GM19372 (cell line): ENCODE data around the gene RGS16.
"Not testable (repeated sequence)": the region's sequence is repeated elsewhere in the genome, so short reads cannot be mapped to it uniquely, and the experiment has no call there.

ENCODE experiments used
- ATAC-seq: cut with Tn5 transposase; IDR thresholded peaks from one replicate; pipeline ENCODE4 v1.9.1; 2021; ENCODE audit warnings: mild to moderate bottlenecking, low read depth, moderate library complexity; ENCODE audit not compliant: unreplicated experiment

The RGS16 gene, protein sequence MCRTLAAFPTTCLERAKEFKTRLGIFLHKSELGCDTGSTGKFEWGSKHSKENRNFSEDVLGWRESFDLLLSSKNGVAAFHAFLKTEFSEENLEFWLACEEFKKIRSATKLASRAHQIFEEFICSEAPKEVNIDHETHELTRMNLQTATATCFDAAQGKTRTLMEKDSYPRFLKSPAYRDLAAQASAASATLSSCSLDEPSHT

DNA sequence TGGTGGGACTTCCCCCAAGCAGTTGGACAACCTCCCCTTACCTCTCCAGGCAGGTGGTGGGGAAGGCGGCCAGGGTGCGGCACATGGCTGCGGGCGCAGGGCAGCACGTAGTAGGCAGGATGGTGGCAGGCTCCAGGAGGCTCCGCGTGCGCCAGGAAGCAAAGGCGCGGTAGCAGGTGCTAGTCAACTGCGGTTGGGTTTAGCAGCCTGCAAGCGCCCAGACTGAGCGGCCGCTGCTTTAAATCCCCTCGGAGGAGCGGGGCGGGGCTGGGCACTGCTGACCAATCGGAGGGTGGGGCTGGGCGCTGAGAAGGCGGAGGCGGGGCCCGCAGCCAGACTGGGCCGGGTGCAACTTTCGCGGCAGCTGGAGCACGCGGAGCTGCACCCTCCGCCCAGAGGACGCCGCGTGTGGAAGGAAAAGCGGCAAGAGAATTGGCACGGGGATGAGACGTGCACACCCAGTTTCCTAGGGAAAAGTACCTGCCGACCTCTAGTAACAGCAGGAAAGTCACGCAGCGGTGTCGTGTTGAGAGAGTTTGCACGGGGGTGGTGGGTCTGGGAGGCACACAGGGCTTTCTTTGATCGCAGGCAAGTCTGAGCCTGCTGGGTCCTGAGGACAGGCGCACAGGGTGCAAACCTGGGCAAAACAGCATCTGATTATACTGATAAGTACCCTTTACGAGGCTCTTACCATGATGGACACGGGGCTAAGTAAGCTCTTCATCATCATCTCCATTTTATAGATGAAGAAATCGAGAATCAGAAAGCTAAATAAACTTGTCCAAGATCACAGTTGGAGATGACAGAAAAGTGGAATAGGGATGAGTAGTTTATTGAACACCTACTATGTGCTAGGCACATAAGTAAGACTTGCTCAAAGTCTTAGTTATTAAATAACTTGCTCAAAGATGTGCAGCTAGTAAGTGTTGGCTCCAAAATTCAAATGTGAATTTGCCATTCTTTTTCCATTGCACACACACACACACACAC, at the start of gene RGS16:
TSS of gene RGS16 (minus strand) at position 215 of the 990 bp plus-strand sequence. CDS start at position 85, 130 bp downstream.
- peak; percentile 89 for ATAC-seq

DNA sequence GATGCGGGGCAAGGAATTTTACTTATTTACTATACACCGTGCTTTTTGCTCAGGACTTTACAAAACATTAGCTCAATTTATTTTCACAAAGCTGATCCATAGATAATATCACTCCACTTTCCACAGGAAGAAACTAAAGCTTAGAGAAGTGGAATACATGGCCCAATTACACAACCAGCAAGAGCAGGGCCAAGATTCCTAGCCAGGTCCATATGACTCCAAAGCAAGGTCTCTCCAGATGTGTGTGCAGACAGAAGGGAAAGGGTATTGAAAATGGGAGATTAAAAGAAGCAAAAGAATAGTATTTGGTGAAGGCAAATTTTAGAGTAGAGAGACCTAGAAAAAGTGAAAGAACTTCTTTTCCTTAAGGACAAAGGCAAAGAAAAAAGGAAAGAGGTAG, 49.8 kb upstream of the RGS16 start:
- no peak for ATAC-seq

DNA sequence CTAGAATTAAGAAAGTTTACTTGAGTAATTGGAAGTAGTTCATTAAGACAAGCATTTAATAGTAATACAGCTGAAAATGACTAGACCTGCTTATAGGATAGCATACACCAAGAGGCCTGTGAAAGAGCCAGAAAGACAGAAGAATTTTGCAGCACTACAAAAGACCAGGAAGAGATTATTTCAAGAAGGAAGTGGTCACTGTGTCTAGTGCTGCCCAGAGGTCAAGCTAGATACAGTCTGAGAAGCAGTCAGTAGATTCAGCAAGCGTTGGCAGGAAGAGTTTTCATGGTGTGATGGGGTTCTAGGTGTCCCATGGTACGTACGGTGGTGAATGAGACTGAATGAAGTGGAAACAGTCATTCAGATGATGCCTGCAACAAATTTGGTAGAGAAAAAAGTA, 48.7 kb upstream of the RGS16 start:
- ATAC-seq = no peak

DNA sequence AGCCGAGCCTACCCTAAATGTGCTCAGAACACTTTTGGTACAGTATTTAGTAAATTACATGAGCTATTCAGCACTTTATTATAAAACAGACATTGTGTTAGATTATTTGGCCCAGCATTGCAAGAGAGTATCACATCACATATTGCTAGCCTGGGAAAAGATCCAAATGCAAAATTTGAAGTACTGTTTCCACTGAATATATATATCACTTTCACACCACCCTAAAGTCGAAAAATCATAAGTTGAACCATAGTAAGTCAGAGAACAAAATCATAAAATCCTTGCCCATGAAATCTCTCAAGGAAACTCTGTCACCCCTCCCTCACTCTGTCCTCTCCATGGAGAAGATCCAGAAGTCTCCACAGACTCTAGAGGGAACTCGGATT, 47.1 kb upstream of the RGS16 start:
- no peak for ATAC-seq

DNA sequence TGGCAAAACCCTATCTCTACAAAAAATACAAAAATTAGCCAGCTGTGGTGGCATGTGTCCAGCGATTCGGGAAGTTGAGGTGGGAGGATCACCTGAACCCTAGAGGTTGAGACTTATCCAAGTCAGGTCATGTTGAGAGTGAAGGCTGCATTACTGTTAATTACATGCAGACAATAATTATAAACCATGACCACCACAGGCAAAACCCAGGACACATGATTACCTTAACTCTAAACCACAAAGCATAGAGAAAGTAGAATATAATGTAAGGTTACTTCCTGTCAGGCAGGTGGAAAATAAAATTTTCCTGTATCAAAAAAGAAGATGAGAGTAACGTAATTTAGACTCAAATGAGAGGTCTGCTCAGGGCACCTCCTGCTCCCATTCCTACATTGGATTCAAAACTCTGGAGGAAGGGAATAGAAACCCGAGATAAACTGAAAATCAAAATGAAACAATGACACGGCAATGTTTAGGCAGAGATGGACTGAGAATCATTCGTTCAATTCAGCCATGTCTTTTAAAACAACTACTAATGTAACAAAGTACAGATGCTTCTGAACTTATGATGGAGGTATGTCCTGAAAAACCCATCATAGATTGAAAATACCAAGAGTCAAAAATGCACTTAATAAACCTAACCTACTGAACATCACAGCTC, 46.6 kb upstream of the RGS16 start:
- no peak for ATAC-seq

DNA sequence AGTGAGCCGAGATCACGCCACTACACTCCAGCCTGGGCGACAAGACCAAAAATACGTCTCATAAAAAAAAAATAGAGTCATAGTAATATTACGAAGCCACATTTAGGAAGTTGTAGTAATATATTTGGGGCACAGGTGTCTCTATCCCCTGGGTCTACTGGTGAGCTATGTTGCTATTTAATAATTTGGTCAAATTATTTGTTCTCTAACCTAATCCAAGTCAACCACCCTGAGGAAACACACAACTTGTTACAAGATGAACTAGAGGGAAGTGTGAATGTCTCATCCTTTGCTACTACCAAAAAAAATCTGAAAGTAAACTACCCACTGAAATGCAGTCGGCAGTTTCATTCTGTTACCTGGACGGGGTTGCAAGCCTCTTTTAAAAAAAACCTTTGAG, 44.9 kb upstream of the RGS16 start:
- no peak for ATAC-seq

DNA sequence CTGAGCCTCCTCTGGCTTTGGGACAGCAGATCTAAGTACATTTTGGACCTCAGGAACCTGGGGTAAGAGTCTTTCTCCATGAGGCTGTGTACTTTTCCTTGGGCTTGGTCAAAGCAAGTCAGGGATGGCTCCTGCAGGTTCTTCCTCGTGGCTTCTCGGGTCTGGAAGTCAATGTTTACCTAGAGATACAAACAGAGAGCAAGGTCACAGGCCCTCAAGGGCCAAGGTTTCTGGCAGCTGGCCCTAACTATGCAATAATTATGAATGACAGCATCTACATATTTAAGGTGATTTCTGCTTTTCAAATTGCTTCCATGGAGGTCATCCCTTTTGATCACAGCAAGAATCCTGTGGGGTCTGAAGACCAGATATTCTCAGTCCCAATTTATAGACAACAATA, 42.5 kb upstream of the RGS16 start:
- ATAC-seq = no peak

DNA sequence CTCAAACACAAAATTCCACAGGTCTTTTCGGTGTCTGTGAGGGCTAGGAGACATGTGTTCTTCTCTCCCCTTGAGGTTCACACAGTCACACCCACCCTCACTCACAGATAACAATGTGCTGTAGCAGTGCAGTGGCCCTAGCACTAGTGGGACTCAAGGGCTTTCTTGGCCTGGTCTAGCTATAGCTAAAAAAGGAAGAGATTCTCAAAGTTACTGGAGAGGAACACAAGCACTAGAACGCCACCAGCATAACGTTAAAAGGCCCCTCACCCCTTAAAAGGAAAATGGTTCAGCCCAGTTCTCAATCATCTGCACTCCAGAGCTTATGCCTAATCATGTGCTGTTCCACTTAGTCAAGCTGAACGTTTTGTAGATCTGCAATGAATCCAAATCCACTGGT, 40.7 kb upstream of the RGS16 start:
- ATAC-seq = no peak

DNA sequence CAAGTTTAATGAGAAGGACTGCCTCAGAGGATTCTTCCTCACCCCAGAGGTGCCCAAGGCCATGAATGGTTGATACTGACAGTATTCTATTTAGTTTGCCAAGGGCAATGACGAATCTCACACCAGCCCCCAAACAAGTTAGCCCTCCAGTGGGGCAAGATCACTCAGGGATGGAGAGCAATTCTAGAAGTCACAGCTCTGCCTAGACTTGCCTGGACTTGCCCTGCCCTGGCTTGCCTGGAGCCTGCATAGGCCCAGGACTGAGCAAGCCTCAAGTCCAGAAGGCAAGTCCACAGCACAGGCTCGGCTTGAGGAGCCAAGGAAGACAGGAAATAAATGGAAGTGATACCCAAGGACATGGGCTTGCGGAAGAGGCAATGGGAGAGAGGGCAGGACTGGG, 39.5 kb upstream of the RGS16 start:
- no peak for ATAC-seq

DNA sequence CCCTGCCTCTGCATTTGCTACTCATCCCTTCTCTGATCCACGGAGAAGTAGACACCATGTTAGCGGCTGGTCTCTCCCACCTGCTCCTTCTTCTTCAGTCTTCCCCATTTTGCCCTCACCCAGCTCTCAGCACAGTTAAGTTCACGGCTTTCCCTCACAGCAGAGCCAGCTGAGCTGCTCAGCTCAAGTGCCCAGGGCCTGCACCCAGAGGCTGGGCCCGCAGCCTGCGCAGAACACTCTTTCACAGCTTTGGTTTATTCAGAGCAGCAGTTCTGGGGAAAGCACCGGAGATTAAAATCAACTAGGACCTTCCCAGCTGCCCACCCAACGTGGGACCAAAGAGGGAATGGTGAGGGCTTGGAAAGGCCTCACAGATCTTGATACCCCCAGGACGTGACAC, 38.3 kb upstream of the RGS16 start:
- ATAC-seq = no peak

DNA sequence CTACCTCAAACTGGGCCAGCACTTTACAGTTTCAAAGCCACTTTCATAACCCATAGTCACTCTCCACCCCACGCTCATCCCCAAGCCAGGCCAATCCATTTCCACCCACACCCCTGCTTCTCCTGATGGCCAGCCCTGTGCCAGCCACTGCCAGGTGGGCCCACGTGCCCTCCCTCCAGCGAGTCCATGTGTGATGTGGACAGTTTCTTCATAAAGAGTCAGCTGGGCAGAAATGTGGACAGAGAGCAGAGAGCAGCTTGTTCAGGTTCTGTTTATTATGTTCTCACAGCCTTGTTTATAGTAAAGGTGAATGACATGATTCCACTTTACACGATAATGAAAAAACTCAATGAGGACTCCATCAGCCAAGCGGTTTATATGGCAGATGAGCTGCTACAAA, 37.4 kb upstream of the RGS16 start:
- no peak for ATAC-seq

DNA sequence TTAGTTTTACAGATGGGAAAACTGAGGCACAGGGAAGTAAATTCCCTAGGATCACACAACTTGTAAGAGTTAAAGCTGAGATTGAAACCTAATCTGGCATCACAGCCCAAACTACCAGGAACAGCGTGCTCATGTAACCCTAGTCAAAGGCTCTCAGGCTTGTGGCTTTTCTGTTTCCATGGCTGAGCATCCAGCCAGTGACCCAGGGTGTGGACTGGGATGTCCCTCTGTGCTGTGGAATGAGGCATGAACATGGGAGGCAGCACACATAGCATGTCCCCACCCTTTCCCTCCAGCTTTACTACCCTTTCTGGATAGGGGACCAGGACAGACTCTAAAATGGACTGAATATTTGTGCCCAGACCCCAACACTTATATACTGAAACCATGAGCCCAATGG, 35.1 kb upstream of the RGS16 start:
- no peak for ATAC-seq

DNA sequence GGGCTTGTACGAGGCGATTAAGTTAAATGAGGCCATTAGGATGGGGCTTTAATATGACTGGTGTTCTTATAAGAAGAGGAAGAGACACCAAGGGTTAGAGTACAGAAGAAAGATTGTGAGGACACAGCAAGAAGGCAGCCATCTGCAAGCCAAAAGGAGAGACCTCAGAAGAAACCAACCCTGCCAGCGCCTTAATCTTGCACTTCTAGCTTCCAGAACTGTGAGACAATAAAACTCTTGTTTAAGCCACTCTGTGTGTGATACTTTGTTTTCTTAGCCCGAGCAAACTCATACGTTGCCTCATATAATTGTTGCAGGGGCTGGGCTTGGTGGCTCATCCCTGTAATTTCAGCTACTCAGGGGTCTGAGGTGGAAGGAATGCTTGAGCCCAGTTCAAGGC, 33.6 kb upstream of the RGS16 start:
- ATAC-seq = no peak

DNA sequence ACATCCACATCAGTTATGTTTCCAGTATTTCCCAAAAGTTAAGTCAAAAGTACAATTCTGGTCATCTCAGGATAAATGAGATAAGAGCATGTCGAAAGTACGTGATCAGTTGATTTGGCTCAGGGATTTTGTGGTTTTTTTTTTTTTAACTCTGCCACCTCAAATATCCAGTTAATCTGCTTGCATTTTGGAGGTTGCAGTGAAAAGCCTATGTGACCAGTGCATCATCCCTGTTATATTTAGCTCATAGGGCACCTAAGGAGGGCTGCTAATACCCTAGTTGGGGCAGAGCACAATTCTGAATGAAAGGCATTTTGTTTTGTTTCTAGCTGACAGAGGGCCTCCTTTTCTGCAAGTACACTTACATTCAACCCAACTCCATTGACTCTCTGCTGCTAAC, 31.7 kb upstream of the RGS16 start:
- no peak for ATAC-seq

DNA sequence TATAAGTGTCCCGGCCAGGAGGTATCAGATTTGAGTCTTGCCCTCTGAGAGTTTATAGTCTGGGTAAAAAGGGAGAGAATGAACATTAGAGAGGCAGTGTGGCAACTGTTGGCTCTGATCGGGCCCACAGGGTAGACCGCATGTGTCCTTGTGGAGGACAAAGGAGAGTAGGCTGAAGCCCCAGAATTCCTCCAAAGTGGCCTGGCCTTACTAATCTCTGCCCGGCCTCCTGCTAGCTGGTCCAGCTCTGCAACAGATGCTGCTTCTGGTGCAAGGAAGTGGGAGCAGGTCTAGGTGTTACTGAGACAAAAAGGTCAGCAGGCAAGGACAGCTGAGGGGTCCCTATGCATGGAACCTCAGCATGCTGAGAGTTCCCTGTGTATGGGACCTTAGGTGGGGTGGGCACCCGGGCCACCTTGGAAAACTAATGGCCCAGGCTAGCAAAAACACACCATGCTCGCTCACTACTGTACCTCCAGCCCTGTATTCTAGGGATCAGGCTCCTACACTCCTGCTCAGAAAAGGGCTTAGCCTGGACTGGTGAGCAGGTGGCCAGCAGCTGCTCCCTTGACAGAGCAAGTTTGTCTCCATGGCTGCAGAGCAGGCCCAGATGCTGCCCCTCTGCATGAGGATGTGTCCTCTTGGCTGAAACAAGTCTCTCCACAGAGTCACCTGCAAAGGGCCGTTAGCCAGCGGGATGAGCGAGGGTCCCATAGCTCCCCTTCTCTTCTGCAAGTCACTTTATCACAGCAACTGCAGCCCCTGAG, 30.3 kb upstream of the RGS16 start:
- ATAC-seq = no peak

DNA sequence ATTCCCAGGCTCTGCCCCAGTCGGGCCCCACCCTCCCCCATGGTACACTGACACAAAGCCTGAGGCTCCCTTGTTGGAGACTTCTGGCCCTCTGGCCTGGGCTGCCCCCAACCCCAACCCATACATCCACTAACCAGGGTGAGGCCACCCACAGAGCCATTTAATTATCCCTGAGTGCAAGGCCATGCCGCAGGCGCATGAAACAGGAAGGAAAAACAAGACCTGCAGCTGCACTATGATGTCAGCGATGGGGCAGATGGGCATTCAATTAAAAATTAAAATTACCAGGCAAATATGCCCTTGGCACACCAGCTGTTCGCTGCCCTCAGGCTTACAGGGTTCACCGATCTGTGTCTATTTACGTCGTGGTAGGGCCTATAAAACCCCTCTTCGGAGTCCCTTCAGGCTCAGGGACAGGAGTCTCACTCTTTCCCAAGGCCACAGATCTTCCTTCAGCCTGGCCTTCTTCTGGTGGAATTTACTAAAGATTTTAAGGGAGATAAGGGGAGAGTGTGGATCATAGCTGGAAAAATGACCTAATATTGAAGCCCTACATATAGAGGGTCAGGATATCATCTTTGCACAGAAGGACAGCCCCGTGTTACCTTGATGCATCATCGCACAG, 29.6 kb upstream of the RGS16 start:
- ATAC-seq = no peak

DNA sequence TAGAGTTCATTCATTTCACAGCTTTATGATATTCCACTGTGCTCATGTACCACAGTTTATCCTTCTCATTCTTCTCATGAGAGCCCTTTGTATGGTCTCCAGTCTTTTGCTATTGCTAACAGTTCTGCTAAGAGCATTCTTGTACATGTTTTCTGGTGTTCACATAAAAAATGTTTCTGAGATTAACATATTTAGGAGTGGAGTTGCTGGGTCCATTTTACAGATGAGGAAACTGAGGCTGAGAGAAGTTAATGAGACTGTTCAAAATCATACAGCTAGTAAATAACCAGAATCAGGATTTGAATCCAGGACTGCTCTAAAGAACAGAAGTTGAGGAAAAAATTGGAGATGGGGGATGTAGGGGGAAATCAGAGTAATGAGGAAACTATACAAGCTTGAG, 28.8 kb upstream of the RGS16 start:
- no peak for ATAC-seq

DNA sequence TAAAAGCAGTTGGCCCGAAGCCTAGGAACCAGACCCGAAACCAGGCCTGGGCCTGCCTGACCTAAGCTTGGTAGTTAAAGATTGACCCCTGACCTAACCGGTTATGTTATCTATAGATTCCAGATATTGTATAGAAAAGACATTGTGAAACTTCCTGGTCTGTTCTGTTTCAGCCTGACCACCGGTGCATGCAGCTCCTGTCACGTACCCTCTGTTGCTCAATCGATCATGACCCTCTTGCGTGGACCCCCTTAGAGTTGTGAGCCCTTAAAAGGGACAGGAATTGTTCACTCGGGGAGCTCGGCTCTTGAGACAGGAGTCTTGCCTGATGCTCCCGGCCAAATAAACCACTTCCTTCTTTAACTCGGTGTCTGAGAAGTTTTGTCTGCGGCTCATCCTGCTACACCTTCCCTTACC, 28.3 kb upstream of the RGS16 start:
- not testable (repeated sequence) for ATAC-seq

DNA sequence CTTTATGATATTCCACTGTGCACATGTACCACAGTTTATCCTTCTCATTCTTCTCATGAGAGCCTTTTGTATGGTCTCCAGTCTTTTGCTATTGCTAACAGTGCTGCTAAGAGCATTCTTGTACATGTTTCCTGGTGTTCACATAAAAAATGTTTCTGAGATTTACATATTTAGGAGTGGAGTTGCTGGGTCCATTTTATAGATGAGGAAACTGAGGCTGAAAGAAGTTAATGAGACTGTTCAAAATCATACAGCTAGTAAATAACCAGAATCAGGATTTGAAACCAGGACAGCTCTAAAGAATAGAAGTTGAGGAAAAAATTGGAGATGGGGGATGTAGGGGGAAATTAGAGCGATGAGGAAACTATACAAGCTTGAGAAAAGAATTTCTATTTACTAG, 27.8 kb upstream of the RGS16 start:
- ATAC-seq = no peak

DNA sequence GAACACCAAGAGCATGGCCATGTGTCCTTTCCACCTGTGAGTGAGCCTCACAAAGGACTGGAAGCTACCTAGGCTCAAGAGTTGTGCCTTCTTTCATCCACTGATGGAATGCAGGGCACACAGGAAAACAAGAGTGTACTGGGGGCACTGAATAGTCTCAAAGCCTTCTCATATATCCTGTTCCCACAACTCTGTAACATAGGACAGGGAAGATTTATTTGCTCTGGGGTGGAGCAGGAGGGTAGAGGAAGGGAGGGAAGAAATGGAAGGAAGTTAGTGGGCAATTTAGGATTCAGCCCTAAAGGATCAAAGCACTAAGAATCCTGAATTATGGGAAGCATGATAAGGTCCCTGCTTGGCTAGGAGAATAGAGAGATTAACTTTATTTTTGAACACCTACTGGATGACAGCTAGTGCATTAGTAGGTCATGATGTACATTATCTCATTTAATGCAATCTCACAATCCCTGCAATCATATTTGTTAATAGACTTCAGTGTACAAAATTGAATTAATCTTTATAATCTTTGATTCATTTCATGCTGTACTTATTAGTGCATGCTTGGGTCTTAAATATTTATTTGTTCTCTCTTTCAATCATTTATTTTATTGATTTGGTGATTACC, 27.0 kb upstream of the RGS16 start:
- ATAC-seq = no peak
